Heart right ventricle (tissue), 16 donors: ENCODE results near the gene CC2D1A. TPM values are rescaled to one million over a fixed set of nuclear protein-coding genes. Genes with fewer than 3 reads are reported as not detected.

Experiments used
- ATAC-seq, 8 donors: fragments of 200-7000 bp; cut with Tn5 transposase; one replicate each; pipeline ENCODE4 v1.9.1; 2020; ENCODE audit warnings: mild to moderate bottlenecking in 8 of 8, moderate library complexity in 8 of 8, moderate number of reproducible peaks in 1 of 8
- DNase-seq, 2 donors: peaks; one replicate each; pipeline ENCODE4 v3.0.0-alpha.2; 2020
- H3K27ac ChIP-seq, 10 donors: fragments of 200-600 bp; sonication (generic) in 2 of 10; one replicate each; pipeline versions ENCODE4 v1.5.0 to v1.8.0; 2020 to 2022; ENCODE audit warnings: mild to moderate bottlenecking in 3 of 10
- H3K27me3 ChIP-seq, 7 donors: fragments of 200-600 bp; one replicate each; pipeline ENCODE4 v1.8.0; 2021 to 2022; ENCODE audit warnings: mild to moderate bottlenecking in 2 of 7
- H3K36me3 ChIP-seq, 9 donors: fragments of 200-600 bp; sonication (generic) in 1 of 9; one replicate each; pipeline versions ENCODE4 v1.5.0 to v1.8.0; 2020 to 2022; ENCODE audit warnings: mild to moderate bottlenecking in 2 of 9
- H3K4me1 ChIP-seq, 9 donors: fragments of 200-600 bp; sonication (generic) in 1 of 9; one replicate each; pipeline versions ENCODE4 v1.5.0 to v1.8.0; 2020 to 2022; ENCODE audit warnings: mild to moderate bottlenecking in 4 of 9
- H3K4me3 ChIP-seq, 10 donors: fragments of 200-600 bp; sonication (generic) in 2 of 10; one replicate each; pipeline versions ENCODE4 v1.5.0 to v1.8.0; 2020 to 2022; ENCODE audit warnings: mild to moderate bottlenecking in 7 of 10, moderate library complexity in 2 of 10
- H3K9me3 ChIP-seq, 11 donors: fragments of 200-600 bp in 10 of 11; sonication (generic) in 2 of 11; one replicate each; pipeline versions ENCODE4 v1.5.0 to v1.8.0; 2013 to 2022; ENCODE audit warnings: mild to moderate bottlenecking in 2 of 11, control low read depth in 1 of 11, moderate library complexity in 1 of 11
- CTCF ChIP-seq, 9 donors: fragments of 200-600 bp; sonication (generic) in 2 of 9; IDR thresholded peaks; one replicate each; pipeline versions ENCODE4 v1.5.0 to v1.8.0; 2021 to 2022; ENCODE audit warnings: antibody characterized with exemption in 9 of 9, mild to moderate bottlenecking in 5 of 9, moderate library complexity in 1 of 9
- WGBS, 2 donors: extraction: QIAGEN DNeasy Blood & Tissue Kit; methylation state at CpG; one replicate each; pipeline ENCODE4 v1.1.7; 2013; ENCODE audit warnings: inconsistent platforms in 1 of 2; 5-methylcytosine and 5-hydroxymethylcytosine counted together
- intact Hi-C, 10 donors: fragments of 100-400 bp; cut with DNase I; formaldehyde crosslinking; loops; one replicate each; pipeline versions ENCODE4 v1.11.1 to v1.14.2; 2022
- polyA plus RNA-seq, 2 donors: library from polyadenylated mRNA; stranded (reverse); fragments of 200-250 nt; gene quantifications; one replicate each; pipeline ENCODE4 v1.2.3, GENCODE V29; 2013
- total RNA-seq, 10 donors: library from RNA; stranded (reverse); fragmentation: NEBNext Ultra II Directional in 3 of 10; extraction: Animal tissue kit (Norgen Biotek cat#: 25700) in 3 of 10; gene quantifications; one replicate each; pipeline versions ENCODE4 v1.2.1 to v1.2.4, GENCODE V29; 2021 to 2023
- donor health status: Arrhythmogenic right ventricular cardiomyopathy.
- donor health status: ischemic (EF 13 %, LVEDD 7.1; RV severe dilation, severe dysfunction).
- donor health status: healthy with polysubstance abuse.
- donor health status: DM: no; HTN: yes; CAD: no.
- donor health status: DM: no; HTN: no; CAD: no.
- donor health status: ischemic (EF 25% LVEDD 6.9; RV normal size, moderate dysfunction).
- donor health status: ischemic (EF 25% LVEDD 5.7; RV mildly dilated, moderate dysfunction).
- donor health status: healthy.
- donor health status: DM: yes; HTN: yes; CAD: no.
- donor health status: Ischemic cardiomyopathy.
- donor health status: ischemic (EF 35%, LVEDD 5.7; RV mildly dilated, moderate dysfunction).
- donor health status: nonischemic (EF 11% LVEDD 7.7; RV severe dilation, severe dysfunction).
- donor health status: DM: yes; HTN: yes; CAD: no.
- donor health status: PGD.
- donor health status: ischemic (EF 29% LVEDD 5.4; RV normal size, mild dysfunction).
- donor health status: nonischemic (EF 23%, LVEDD 6.1; RV moderate dilation, normal function).

The CC2D1A gene
- total and polyA plus RNA-seq, 12 donors: 13.2 to 49.8 (median 19.0) TPM

- no peak for TF ChIP-seq CTCF (IDR thresholded peaks at IDR 0.05)
- intact Hi-C loops: loop anchor here in 4 of 10 donors (10.0 kb wide), 4 partner anchors 147 to 457 kb away; partner anchors contain the start of genes ASF1B (in 1 of the 4) and IL27RA (in 1 of the 4)
- DNase-seq (no peak), ATAC-seq (no peak)
- 91 to 92% methylated on average over 16 of the region's 16 CpGs for WGBS, 2 donors
- Histone ChIP-seq H3K4me1 (peaks cover 0 to 9% (median 0%) of the 10 kb centered on the region in 9 donors), H3K27me3 (no peaks in the 10 kb centered on the region), H3K27ac (no peak overlapping the region), H3K4me3 (no peak overlapping the region), H3K36me3 (no peaks in the 10 kb centered on the region), H3K9me3 (no peaks in the 10 kb centered on the region)
Measured at GRCh38 chr19:13888281-13888680, 17.7 kb upstream of the CC2D1A start.

- ATAC-seq (no peak), DNase-seq (no peak)
- no peak overlapping the region for H3K27ac ChIP-seq
- WGBS, 2 donors: 92 to 93% methylated on average over 13 of the region's 13 CpGs
- no peak for TF ChIP-seq CTCF (IDR thresholded peaks at IDR 0.05)
- H3K36me3 ChIP-seq: no peaks in the 10 kb centered on the region
- H3K4me1 ChIP-seq: peaks cover 0 to 2% (median 0%) of the 10 kb centered on the region in 9 donors
- H3K9me3 ChIP-seq: no peaks in the 10 kb centered on the region
- no peak overlapping the region for H3K4me3 ChIP-seq
- H3K27me3 ChIP-seq: no peaks in the 10 kb centered on the region
- intact Hi-C loops: loop anchor here in 2 of 10 donors (5.0 kb wide), 1 partner anchor 162 kb away; no protein-coding TSS in a partner anchor
Measured at GRCh38 chr19:13890136-13890535, 15.9 kb upstream of the CC2D1A start.

- no peak for DNase-seq
- Histone ChIP-seq H3K27me3 (no peaks in the 10 kb centered on the region), H3K9me3 (no peaks in the 10 kb centered on the region), H3K27ac (no peak overlapping the region), H3K4me3 (no peak overlapping the region), H3K4me1 (no peaks in the 10 kb centered on the region), H3K36me3 (no peaks in the 10 kb centered on the region)
- no peak for TF ChIP-seq CTCF (IDR thresholded peaks at IDR 0.05)
- ATAC-seq: no peak
- WGBS, 2 donors: 71 to 76% methylated on average over 9 of the region's 9 CpGs
- intact Hi-C loops: loop anchor here in 2 of 10 donors (5.0 kb wide), 1 partner anchor 159 kb away; no protein-coding TSS in a partner anchor
Measured at GRCh38 chr19:13892870-13893269, 13.1 kb upstream of the CC2D1A start.

GRCh38 chr19:13894552-13894951 lies 11.4 kb upstream of the CC2D1A start:
- no peak for TF ChIP-seq CTCF (IDR thresholded peaks at IDR 0.05)
- intact Hi-C loops: loop anchor here in 2 of 10 donors (5.0 kb wide), 1 partner anchor 158 kb away; no protein-coding TSS in a partner anchor
- no peaks in the 10 kb centered on the region for H3K9me3 ChIP-seq
- H3K4me1 ChIP-seq: no peaks in the 10 kb centered on the region
- H3K27ac ChIP-seq: no peak overlapping the region
- no peaks in the 10 kb centered on the region for H3K36me3 ChIP-seq
- WGBS, 2 donors: 82 to 84% methylated on average over 5 of the region's 5 CpGs
- no peaks in the 10 kb centered on the region for H3K27me3 ChIP-seq
- no peak overlapping the region for H3K4me3 ChIP-seq
- no peak for DNase-seq
- ATAC-seq: no peak
